Measurements from ENCODE around the gene DAPK1.

GRCh38 chr9:87593359-87593980, 95.8 kb downstream of the DAPK1 start:
- no peak for TF ChIP-seq CTCF (IDR thresholded peaks at IDR 0.05)
- TF ChIP-seq POLR2A (IDR thresholded peaks at IDR 0.05): no peak

All from adrenal gland (tissue), 5 donors.